ENCODE results near the gene NCCRP1.

- TF ChIP-seq CTCF (IDR thresholded peaks at IDR 0.05 in 8 of 11, conservative IDR thresholded peaks at IDR 0.05 in 3 of 11) = no peak
- TF ChIP-seq POLR2A (IDR thresholded peaks at IDR 0.05) = no peak
Measured at GRCh38 chr19:39178296-39179006, 18.3 kb upstream of the NCCRP1 start.
